Osteoblast (primary cell): ENCODE results near the gene OR4S2. TPM values are rescaled to one million over a fixed set of nuclear protein-coding genes. Genes with fewer than 3 reads are reported as not detected.

Source experiments
- DNase-seq: peaks from one replicate; pipeline ENCODE4 v3.0.0; 2011; ENCODE audit warnings: low spot score, mixed read lengths; ENCODE audit not compliant: insufficient read length; ENCODE audit errors: missing footprints
- H2AFZ ChIP-seq: 2 replicates; pipeline ENCODE4 v1.6.0; 2011; ENCODE audit warnings: mild to moderate bottlenecking, low read length
- H3K27ac ChIP-seq: 2 replicates; pipeline ENCODE4 v1.5.1; 2011; ENCODE audit warnings: mild to moderate bottlenecking, low read depth, low read length, moderate library complexity
- H3K27me3 ChIP-seq: 2 replicates; pipeline ENCODE4 v1.6.0; 2012; ENCODE audit warnings: mild to moderate bottlenecking, control low read depth, inconsistent platforms, low read length, moderate library complexity; ENCODE audit not compliant: insufficient read depth
- H3K36me3 ChIP-seq: 2 replicates; pipeline ENCODE4 v1.5.1; 2011; ENCODE audit warnings: mild to moderate bottlenecking, low read length, control low read depth, moderate library complexity; ENCODE audit not compliant: insufficient read depth
- H3K4me1 ChIP-seq: 2 replicates; pipeline ENCODE4 v1.5.1; 2011; ENCODE audit warnings: mild to moderate bottlenecking, low read length, control low read depth, moderate library complexity; ENCODE audit not compliant: insufficient read depth
- H3K4me2 ChIP-seq: 2 replicates; pipeline ENCODE4 v1.6.0; 2011; ENCODE audit warnings: mild to moderate bottlenecking, low read length; ENCODE audit not compliant: insufficient read depth
- H3K4me3 ChIP-seq: fragments of 200-600 bp; sonication (generic); 3 replicates; pipeline ENCODE4 v1.5.1; 2012; ENCODE audit warnings: mild to moderate bottlenecking, low read length, inconsistent platforms; ENCODE audit not compliant: insufficient read depth
- H3K79me2 ChIP-seq: 2 replicates; pipeline ENCODE4 v1.6.0; 2012; ENCODE audit warnings: mild to moderate bottlenecking, low read length, control low read depth, inconsistent platforms; ENCODE audit not compliant: insufficient read depth
- H3K9me3 ChIP-seq: 2 replicates; pipeline ENCODE4 v1.5.1; 2011; ENCODE audit warnings: low read depth, low read length, control low read depth
- H4K20me1 ChIP-seq: 2 replicates; pipeline ENCODE4 v1.6.0; 2012; ENCODE audit warnings: mild to moderate bottlenecking, low read length, control low read depth; ENCODE audit not compliant: insufficient read depth
- CTCF ChIP-seq: IDR thresholded peaks from 2 replicates; pipeline ENCODE4 v1.5.1; 2011; ENCODE audit warnings: mild to moderate bottlenecking, low read depth, low read length, moderate library complexity; ENCODE audit errors: extremely low read depth
- total RNA-seq: library from RNA; depleted of rRNA; stranded (reverse); fragments of >200 nt; gene quantifications from 2 replicates; pipeline ENCODE4 v1.2.3, GENCODE V29; 2012

Gene OR4S2
- total RNA-seq, 1 donor: not detected

- Histone ChIP-seq H2AFZ (no peak overlapping the region), H3K27ac (no peak overlapping the region), H3K36me3 (no peaks in the 10 kb centered on the region), H3K79me2 (no peaks in the 10 kb centered on the region), H3K27me3 (no peaks in the 10 kb centered on the region), H3K4me2 (no peak overlapping the region), H4K20me1 (no peaks in the 10 kb centered on the region), H3K4me3 (no peak overlapping the region), H3K9me3 (no peaks in the 10 kb centered on the region), H3K4me1 (no peaks in the 10 kb centered on the region)
- no peak for TF ChIP-seq CTCF
- DNase-seq: no peak
Observed at GRCh38 chr11:55652560-55652959, 4.4 kb downstream of the OR4S2 start.

GRCh38 chr11:55655096-55655495 lies 7.0 kb downstream of the OR4S2 start:
- DNase-seq: no peak
- Histone ChIP-seq H3K4me1 (no peaks in the 10 kb centered on the region), H3K79me2 (no peaks in the 10 kb centered on the region), H3K36me3 (no peaks in the 10 kb centered on the region), H3K27ac (no peak overlapping the region), H2AFZ (no peak overlapping the region), H3K9me3 (no peaks in the 10 kb centered on the region), H4K20me1 (no peaks in the 10 kb centered on the region), H3K4me3 (no peak overlapping the region), H3K4me2 (no peak overlapping the region), H3K27me3 (no peaks in the 10 kb centered on the region)
- TF ChIP-seq CTCF: no peak

GRCh38 chr11:55658031-55658573 lies 10.0 kb downstream of the OR4S2 start:
- Histone ChIP-seq H3K4me3 (no peak overlapping the region), H3K27me3 (no peaks in the 10 kb centered on the region), H3K9me3 (no peaks in the 10 kb centered on the region), H3K79me2 (no peaks in the 10 kb centered on the region), H3K4me1 (no peaks in the 10 kb centered on the region), H3K4me2 (no peak overlapping the region), H2AFZ (no peak overlapping the region), H3K27ac (no peak overlapping the region), H4K20me1 (no peaks in the 10 kb centered on the region), H3K36me3 (no peaks in the 10 kb centered on the region)
- no peak for DNase-seq
- no peak for TF ChIP-seq CTCF

GRCh38 chr11:55658608-55659007 lies 10.5 kb downstream of the OR4S2 start:
- Histone ChIP-seq H3K4me2 (no peak overlapping the region), H3K9me3 (no peaks in the 10 kb centered on the region)
- no peak for TF ChIP-seq CTCF

More at GRCh38 chr11:55658608-55659007, 10.5 kb downstream of the OR4S2 start:
- H3K4me1 ChIP-seq: no peaks in the 10 kb centered on the region
- H3K27me3 ChIP-seq: no peaks in the 10 kb centered on the region
- no peak overlapping the region for H2AFZ ChIP-seq
- no peaks in the 10 kb centered on the region for H3K36me3 ChIP-seq
- no peaks in the 10 kb centered on the region for H3K79me2 ChIP-seq
- DNase-seq: no peak
- no peak overlapping the region for H3K27ac ChIP-seq
- no peaks in the 10 kb centered on the region for H4K20me1 ChIP-seq
- no peak overlapping the region for H3K4me3 ChIP-seq
